Measurements from ENCODE around the gene SNX21. TPM values are rescaled to one million over a fixed set of nuclear protein-coding genes. Genes with fewer than 3 reads are reported as not detected.

The SNX21 gene
- total RNA-seq, 1 experiment from 2014 or later = 11.9 TPM

- TF ChIP-seq POLR2A (IDR thresholded peaks at IDR 0.05; ENCODE audit: borderline replicate concordance, extremely low read depth, insufficient read depth, insufficient read length) (no peak), EZH2 (IDR thresholded peaks at IDR 0.05) (no peak), FOSL1 (IDR thresholded peaks at IDR 0.05; ENCODE audit: low read depth) (no peak), JUND (IDR thresholded peaks at IDR 0.05) (no peak), SP1 (IDR thresholded peaks at IDR 0.05; ENCODE audit: low read depth) (no peak)
- peak overlapping the region; percentile 19; the same call in 1 of the 2 replicates for H3K4me2 ChIP-seq (ENCODE audit: low read length)
- H3K36me3 ChIP-seq (ENCODE audit: control insufficient read depth in 1 of 2, insufficient read depth in 2 of 2, low read length in 2 of 2) = no peaks in the 10 kb centered on the region
- H3K4me1 ChIP-seq (ENCODE audit: control insufficient read depth in 1 of 2, insufficient read depth in 2 of 2, low read length in 2 of 2) = peaks cover 9 to 22% of the 10 kb centered on the region in 2 experiments; a peak in 3 of 4 replicates
- H3K9me3 ChIP-seq (ENCODE audit: control insufficient read depth in 1 of 2, insufficient read depth in 1 of 2, low read depth in 1 of 2, low read length in 2 of 2) = no peaks in the 10 kb centered on the region
- no peak overlapping the region for H3K4me3 ChIP-seq (replicated peaks in 1 of 2; ENCODE audit: low read depth in 1 of 2, low read length in 2 of 2)
- no peaks in the 10 kb centered on the region for H3K79me2 ChIP-seq (ENCODE audit: insufficient read depth, low read length)
- H3K27me3 ChIP-seq (ENCODE audit: insufficient read depth, low read length) = no peaks in the 10 kb centered on the region
- BruUV-seq (replicated peaks) = no TSS peak
- no peaks in the 10 kb centered on the region for H4K20me1 ChIP-seq (ENCODE audit: insufficient read depth)
- ChIA-PET RAD21 (ENCODE audit: low non-redundant PET in 1 of 2, low total read pairs in 2 of 2, uncharacterized antibody in 2 of 2, unreplicated experiment in 2 of 2) (no interaction called here), CTCF (interaction anchor here (1.4 kb wide), 1 partner anchor 28 kb away, joined by 3 read pairs; no protein-coding TSS in a partner anchor), POLR2A (interaction anchor here (1.5 kb wide), 1 partner anchor 10 kb away, joined by 4 read pairs; no protein-coding TSS in a partner anchor)
- no peaks in the 10 kb centered on the region for H3K9me2 ChIP-seq (ENCODE audit: insufficient read depth)
- H2AFZ ChIP-seq (ENCODE audit: low read depth, low read length, poor library complexity, severe bottlenecking) = no peak overlapping the region
- ATAC-seq (no peak), DNase-seq (ENCODE audit: low read depth, low spot score) (no peak)
- intact Hi-C loops (cut with micrococcal nuclease) = no loop called here
- 0 out of 2 replicates have a peak overlapping the region, but pooled peaks have one; percentile 14 for H3K27ac ChIP-seq (ENCODE audit: low read depth, low read length)
- no peak overlapping the region for H3K9ac ChIP-seq (ENCODE audit: low read length)
Measured at GRCh38 chr20:45826381-45827019, 7.1 kb upstream of the SNX21 start.

- ChIA-PET RAD21 (ENCODE audit: low non-redundant PET in 1 of 2, low total read pairs in 2 of 2, uncharacterized antibody in 2 of 2, unreplicated experiment in 2 of 2) (no interaction called here), POLR2A (interaction anchor here (1.5 kb wide), 1 partner anchor 10 kb away, joined by 4 read pairs; no protein-coding TSS in a partner anchor), CTCF (no interaction called here)
- Histone ChIP-seq H3K9me3 (ENCODE audit: control insufficient read depth in 1 of 2, insufficient read depth in 1 of 2, low read depth in 1 of 2, low read length in 2 of 2) (no peaks in the 10 kb centered on the region), H3K36me3 (ENCODE audit: control insufficient read depth in 1 of 2, insufficient read depth in 2 of 2, low read length in 2 of 2) (no peaks in the 10 kb centered on the region), H3K4me1 (ENCODE audit: control insufficient read depth in 1 of 2, insufficient read depth in 2 of 2, low read length in 2 of 2) (peaks cover 9 to 20% of the 10 kb centered on the region in 2 experiments; a peak in 3 of 4 replicates), H4K20me1 (ENCODE audit: insufficient read depth) (no peaks in the 10 kb centered on the region), H2AFZ (ENCODE audit: low read depth, low read length, poor library complexity, severe bottlenecking) (no peak within 1 kb of the TSS), H3K4me2 (ENCODE audit: low read length) (peak within 1 kb of the TSS; percentile 19; the same call in 1 of the 2 replicates), H3K79me2 (ENCODE audit: insufficient read depth, low read length) (no peaks in the 10 kb centered on the region), H3K9me2 (ENCODE audit: insufficient read depth) (no peaks in the 10 kb centered on the region), H3K4me3 (replicated peaks in 1 of 2; ENCODE audit: low read depth in 1 of 2, low read length in 2 of 2) (no peak within 1 kb of the TSS), H3K27ac (ENCODE audit: low read depth, low read length) (0 out of 2 replicates have a peak within 1 kb of the TSS, but pooled peaks have one; percentile 14), H3K27me3 (ENCODE audit: insufficient read depth, low read length) (no peaks in the 10 kb centered on the region), H3K9ac (ENCODE audit: low read length) (no peak within 1 kb of the TSS)
- BruUV-seq (replicated peaks) = no TSS peak
- ATAC-seq = no peak
- TF ChIP-seq FOSL1 (IDR thresholded peaks at IDR 0.05; ENCODE audit: low read depth) (no peak), EZH2 (IDR thresholded peaks at IDR 0.05) (no peak), SIN3A (IDR thresholded peaks at IDR 0.05; ENCODE audit: low read depth) (no peak), JUND (IDR thresholded peaks at IDR 0.05) (no peak), SRF (IDR thresholded peaks at IDR 0.05; ENCODE audit: low read depth) (no peak), ELF1 (IDR thresholded peaks at IDR 0.05; ENCODE audit: borderline replicate concordance, low read depth) (no peak)
- intact Hi-C loops (cut with micrococcal nuclease) = no loop called here
- DNase-seq (ENCODE audit: low read depth, low spot score) = no peak
Measured at GRCh38 chr20:45827030-45827652, 6.5 kb upstream of the SNX21 start, which contains the start of gene TNNC2. Gene TNNC2 (minus strand): TSS chr20:45827312. CDS start chr20:45827248, 64 bp downstream.
